DMS 273 (cell line): ENCODE results near the gene ASRGL1.
"Not testable (repeated sequence)": the region's sequence is repeated elsewhere in the genome, so short reads cannot be mapped to it uniquely, and the experiment has no call there.

Source experiments
- DNase-seq: peaks from one replicate; lab custom pipeline; 2025; ENCODE audit not compliant: unreplicated experiment; lab: John Stamatoyannopoulos, UW

The ASRGL1 gene

DNA sequence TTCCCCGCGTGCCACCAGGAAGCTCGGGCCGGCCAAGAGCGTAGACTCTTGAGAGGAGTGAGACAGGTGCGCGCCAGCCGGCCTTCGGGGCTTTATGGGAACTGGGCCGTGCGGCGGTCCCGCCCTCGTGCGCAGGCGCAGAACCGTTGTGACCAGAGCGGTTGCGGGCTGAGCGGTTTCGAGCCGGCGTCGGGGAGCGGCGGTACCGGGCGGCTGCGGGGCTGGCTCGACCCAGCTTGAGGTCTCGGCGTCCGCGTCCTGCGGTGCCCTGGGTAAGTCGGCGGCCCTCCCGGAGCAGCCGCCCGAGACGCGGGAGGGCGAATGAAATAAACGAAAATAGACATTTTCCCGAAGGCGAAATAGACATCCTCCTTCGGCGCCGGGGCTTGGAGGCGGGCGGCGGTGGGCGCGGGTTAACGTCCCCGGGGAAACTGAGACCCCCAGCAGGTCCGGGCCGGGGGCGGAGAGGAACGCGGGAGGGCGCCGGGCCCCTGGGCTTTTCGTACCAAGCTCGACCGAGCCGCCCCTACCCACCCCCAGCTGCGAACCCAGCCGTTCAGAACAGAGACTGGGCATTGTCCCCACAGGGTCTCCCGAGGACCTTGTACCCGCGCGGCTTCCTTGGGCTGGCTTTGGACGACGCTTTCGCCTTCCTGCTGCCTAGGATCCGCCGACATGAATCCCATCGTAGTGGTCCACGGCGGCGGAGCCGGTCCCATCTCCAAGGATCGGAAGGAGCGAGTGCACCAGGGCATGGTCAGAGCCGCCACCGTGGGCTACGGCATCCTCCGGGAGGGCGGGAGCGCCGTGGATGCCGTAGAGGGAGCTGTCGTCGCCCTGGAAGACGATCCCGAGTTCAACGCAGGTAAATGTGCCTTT lies at the start of gene ASRGL1:
Gene ASRGL1, plus strand, starts transcription at position 146 of the 879 bp plus-strand sequence. Its CDS starts 530 bp downstream, at position 676.
- DNase-seq: peak; percentile 87

DNA sequence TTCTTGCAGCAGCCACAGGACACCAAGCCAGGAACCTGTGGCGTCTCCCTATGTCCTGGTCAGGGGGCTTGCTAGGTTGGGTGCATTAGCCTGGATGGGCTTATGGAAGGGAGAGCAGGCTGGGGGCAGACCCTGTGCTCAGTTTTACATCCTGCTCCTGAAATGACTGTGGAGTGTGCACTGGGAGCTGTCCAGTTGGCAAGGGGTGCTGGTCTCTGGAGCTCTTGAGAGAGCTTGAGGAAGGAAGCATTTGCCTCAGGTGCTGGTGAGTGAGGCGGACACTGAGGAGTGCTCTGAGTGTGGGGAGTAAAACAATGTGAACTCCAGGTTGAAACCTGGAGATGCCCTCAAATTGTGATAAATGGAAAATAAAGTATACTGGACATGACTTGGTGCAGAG lies 41.7 kb upstream of the ASRGL1 start:
- DNase-seq: no peak

DNA sequence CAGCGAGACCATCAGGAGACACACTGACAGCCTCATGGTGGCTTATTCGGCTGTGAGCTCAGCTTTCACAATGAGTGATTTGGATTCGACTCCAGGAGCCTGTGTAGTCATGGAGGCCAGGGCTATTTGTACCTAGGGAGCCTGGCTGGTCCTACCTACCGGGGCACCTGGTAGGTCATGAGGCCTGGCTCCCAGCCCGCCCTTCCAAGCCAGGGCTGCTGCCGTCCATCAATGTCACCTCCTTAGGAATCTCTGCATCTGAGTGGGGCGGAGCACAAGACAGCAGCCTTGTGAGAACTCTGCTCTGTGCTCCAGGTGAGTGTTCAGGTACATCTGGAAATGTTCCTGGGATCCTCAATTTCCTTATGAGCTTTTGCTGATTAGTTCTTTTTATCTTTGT lies 38.3 kb upstream of the ASRGL1 start, which contains the start of gene SCGB1D4:
Gene SCGB1D4, minus strand, starts transcription at position 101 of the 400 bp plus-strand sequence. Its CDS starts 65 bp downstream, at position 36.
- DNase-seq: no peak

DNA sequence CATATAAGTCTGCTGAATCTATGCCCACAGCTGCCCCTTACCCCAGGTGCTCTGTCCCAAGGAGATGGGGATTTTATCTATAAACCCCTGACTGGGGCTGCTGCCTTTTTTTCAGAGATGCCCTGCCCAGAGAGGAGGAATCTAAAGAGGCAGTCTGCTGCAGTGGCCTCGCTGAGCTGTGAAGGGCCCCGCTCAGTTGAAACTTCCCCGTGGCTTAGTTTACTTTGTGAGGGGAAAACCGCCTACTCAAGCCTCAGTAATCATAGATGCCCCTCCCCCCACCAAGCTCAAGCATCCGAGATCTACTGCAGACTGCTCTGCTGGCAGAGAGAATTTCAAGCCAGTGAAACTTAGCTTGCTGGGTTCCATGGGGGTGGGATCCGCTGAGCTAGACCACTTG lies 31.0 kb upstream of the ASRGL1 start:
- no peak for DNase-seq

DNA sequence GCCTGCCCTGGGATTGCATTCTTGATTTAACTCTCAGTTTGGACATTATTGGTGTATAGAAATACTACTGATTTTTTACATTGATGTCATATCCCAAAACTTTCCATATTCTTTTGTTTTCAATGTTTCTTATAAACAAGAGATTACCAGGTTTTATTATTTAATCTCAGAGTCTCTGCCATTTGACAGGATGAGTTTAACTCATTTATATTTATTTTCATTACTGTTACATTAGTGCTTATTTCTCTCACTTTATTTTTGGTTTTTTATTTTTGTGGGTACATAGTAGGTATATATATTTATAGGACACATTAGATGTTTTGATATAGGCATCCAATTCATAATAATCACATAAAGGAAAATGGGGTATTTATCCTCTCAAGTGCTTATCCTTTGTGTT lies 29.3 kb upstream of the ASRGL1 start:
- no peak for DNase-seq

DNA sequence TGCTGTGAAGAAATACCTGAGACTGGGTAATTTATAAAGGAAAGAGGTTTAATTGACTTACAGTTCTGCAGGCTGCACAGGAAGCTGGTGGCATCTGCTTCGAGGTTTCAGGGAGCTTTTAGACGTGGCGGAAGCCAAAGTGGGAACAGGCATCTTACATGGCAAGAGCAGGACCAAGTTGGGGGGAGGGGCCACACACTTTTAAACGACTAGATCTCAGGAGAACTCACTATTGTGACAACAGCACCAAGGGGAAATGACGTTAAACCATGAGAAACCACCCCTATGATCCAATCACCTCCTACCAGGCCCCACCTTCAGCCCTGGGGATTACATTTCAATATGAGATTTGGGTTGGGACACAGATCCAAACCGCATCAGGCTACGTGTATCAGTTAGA lies 27.3 kb upstream of the ASRGL1 start:
- DNase-seq: no peak

DNA sequence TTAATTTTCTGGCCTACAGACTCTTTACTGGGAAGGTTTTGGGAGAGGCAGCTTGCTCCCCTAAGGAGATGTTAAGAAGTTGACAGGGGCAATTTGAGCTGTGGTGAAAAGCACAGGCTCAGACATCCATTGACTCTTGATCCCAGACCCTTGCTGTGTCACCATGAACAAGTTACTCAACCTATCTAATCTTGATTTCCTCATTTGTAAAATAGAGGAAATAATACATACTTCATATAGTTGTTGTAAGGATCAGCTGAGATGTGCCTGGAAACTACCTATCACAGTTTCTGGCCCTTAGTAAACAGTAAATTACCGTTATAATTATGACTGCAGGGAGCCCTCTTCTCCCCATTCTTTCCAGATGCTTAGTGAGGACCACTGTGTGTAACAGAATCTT lies 21.8 kb upstream of the ASRGL1 start:
- no peak for DNase-seq

DNA sequence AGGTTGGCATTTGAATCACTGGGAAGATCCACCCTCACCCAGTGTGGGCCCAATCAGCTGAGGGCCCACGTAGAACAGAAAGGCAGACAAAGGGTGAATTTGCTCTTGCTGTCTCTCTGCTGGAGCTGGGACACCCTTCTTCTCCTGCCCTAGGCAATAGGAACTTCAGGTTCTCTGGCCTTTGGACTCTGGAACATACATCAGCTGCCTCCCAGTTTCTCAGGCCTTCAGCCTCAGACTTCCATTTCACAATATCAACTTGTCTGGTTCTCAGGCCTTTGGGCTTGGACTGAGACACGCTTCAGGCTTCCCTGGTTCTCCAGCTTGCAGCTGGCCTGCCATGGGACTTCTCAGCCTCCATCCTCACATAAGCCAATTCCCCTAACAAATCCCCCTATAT lies 14.7 kb upstream of the ASRGL1 start:
- DNase-seq: no peak

DNA sequence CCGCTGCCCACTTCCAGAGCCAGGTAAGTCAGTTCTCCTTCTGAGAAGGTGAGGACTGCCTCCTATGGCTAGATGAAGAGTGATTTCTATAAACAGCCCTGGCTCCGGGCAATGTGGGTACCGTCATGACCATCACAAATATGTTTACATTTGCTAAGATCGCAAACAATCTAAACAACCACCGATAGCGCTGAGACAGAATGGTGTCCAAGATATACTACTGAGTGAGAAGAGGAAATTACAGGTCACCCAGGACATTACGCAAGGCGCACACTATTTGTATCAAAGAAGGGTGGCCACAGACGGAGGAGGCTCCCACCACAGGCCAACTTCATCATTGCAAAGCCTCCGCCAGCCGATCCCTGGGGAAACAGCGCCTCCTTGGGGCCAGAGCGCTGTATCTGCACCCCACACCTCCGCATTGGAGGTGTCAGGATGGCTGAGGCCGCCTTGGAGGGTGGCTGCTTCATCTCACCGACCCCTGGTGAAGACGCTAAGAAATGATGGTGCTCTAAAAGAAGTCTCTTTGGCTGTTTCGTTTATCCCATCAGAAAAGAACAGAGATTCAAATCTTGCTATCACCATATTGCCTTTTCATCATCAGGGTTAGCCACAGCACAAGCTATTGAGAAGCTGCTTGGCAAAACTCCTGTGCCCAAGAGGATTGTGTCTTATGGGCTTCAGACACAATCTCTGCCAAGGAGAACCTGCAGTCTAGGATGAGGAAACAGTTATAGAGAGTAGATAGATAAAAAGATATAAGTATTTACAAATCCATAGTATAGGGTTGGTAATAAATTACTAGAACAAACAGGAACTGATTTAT lies 12.3 kb upstream of the ASRGL1 start:
- peak; percentile 34 for DNase-seq

DNA sequence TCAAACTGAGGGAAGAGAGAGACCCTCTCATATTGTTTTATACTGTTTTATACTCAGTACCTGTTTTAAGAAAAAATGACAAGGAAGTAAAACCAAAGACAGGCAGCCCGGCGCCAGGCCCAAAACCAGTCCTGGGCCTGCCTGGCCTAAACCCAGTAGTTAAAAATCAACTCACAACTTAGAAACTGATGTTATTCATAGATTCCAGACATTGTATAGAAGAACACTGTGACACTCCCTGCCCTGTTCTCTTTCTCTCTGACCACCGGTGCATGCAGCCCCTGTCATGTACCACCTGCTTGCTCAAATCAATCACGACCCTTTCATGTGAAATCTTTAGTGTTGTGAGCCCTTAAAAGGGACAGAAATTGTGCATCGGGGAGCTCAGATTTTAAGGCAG lies 11.5 kb upstream of the ASRGL1 start:
- DNase-seq: not testable (repeated sequence)

DNA sequence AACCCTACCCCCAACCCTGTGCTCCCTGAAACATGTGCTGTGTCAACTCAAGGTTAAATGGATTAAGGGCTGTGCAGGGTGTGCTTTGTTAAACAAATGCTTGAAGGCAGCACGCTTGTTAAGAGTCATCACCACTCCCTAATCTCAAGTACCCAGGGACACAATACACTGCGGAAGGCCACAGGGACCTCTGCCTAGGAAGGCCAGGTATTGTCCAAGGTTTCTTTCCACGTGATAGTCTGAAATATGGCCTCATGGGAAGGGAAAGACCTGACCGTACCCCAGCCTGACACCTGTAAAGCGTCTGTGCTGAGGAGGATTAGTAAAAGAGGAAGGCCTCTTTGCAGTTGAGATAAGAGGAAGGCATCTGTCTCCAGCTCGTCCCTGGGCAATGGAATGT lies 10.5 kb upstream of the ASRGL1 start:
- not testable (repeated sequence) for DNase-seq

DNA sequence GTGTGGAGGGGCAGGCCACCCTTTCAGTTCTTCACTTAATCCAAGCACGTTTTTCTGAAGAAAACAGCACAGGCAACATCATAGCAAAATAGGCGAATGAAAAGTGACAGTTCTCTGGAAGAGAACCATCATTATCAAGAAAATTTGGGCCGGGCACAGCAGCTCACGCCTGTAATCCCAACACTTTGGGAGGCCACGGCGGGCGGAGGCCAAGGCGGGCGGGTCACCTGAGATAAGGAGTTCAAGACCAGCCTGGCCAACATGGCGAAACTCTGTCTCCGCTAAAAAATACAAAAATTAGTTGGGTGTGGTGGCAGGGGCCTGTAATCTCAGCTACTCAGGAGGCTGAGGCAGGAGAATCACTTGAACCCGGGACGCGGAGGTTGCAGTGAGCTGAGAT lies 9.7 kb upstream of the ASRGL1 start:
- DNase-seq: not testable (repeated sequence)

DNA sequence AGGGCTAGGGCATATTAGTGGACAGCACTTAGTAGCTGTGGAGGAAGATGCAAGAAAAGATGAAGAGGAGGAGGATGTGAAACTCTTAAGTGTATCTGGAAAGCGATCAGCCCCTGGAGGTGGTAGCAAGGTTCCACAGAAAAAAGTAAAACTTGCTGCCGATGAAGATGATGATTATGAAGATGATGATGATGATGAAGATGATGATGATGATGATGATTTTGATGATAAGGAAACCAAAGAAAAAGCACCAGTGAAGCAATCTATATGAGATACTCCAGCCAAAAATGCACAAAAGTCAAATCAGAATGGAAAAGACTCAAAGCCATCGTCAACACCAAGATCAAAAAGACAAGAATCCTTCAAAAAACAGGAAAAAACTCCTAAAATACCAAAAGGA lies 6.0 kb upstream of the ASRGL1 start:
- not testable (repeated sequence) for DNase-seq

DNA sequence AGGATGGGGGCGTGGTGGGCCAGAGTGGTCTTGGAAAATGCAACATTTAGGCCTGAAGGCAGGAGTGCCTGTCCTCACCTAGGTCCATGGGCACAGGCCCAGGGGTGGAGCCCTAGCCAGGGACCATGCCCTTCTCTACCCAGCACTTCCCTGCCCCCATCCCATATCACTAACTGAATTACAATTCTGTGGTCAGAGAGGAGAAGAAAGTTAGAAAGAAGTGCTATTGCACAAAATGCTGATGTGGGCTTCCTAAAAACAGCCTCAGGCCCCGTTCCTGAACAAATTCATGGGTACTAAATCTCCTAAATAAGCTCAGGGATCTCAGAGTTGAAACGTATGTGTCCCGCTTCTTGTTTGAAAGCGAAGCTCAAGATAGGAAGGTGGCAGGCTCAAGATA lies 3.5 kb upstream of the ASRGL1 start:
- DNase-seq: no peak

DNA sequence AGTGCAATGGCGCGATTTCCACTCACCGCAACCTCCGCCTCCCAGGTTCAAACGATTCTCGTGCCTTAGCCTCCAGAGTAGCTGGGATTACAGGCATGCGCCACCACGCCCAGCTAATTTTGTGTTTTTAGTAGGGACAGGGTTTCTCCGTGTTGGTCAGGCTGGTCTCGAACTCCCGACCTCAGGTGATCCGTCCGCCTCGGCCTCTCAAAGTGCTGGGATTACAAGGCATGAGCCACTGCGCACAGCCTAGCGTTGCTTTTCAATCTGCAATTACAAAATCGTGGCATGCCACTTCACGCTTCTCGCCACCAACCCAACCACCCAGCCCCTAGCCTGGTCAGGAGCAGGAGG lies 322 bp upstream of the ASRGL1 start:
- DNase-seq: not testable (repeated sequence)

DNA sequence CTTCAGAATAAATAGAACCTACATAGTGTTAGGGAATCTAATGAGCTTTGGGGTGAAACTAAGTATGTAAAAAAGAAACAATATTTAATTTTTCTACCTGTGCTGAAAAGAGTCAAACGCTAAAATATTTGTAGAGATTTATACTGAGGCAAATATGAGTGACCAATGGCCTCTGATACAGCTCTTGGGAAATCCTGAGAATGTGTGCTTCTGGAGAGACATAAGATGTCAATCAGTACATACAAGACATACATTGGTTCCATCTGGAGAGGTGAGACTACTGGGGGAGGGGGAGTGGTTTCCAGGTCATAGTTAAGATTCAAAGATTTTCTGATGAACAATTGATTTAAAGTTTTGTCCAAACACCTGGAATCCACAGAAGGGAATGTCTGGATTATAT lies 970 bp downstream of the ASRGL1 start:
- no peak for DNase-seq

DNA sequence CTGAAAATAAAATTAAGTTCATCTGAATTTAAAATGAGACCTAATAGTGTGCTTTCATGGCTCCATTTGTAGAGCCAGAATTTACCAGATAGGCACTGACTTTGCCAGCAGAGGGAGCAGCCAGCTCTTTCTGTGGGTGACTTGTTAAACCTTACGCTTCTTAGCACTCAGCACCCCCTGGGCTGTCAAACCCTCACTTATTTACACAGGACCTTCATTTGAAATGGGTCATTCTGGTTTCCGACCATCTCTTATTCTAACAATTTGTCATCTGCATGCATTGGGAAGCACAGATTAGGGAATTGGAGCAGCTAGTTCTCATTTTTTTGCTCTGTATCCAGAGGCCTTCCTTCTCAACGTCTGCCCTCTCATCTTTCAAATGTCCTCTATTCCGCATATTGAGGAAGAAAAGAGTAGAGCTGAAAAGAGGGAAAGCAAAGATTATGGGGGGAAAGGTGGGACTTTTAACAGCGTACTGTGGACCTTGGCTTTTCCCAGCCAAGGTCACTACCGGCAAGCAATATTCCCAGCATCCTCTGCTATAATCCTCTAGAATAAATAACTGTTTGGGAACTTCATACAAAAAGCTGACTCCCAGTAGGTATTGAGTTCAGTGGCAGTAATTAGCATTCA lies 3.1 kb downstream of the ASRGL1 start:
- peak; percentile 61 for DNase-seq

DNA sequence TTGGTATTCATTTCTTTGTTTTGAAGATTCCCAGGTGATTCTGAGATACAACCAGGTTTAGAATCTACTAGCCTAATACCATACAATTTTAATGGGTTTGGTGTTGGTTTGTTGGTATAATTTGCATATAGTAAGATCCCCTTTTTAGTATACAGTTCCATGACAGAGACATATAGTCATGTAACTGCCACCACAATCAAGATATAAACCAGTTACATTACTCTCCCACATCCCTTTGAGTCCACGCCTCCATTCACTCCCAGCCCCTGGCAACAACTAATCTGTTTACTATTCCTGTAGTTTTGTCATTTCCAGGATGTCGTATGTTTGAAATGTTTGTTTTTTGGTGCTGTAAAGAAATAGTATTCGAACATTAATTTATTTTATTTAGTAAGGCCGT lies 4.3 kb downstream of the ASRGL1 start:
- DNase-seq: no peak

DNA sequence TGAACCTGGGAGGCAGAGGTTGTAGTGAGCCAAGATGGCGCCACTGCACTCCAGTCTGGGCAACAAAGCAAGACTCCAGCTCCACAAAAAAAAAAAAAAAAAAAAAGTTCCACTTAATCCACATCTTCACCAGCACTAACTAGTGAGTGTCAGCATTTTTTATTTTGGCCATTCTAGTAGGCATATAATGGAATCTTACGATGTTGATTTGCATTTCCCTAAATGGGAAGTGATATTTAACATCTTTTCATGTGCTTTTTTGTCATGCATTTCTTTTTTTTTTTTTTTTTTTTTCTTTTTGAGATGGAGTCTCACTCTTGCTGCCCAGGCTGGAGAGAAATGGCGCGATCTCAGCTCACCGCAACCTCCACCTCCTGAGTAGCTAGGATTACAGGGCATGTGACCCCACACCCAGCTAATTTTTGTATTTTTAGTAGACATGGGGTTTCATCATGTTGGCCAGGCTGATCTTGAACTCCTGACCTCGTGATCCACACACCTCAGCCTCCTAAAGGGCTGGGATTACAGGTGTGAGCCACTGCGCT lies 6.5 kb downstream of the ASRGL1 start:
- DNase-seq: not testable (repeated sequence)

DNA sequence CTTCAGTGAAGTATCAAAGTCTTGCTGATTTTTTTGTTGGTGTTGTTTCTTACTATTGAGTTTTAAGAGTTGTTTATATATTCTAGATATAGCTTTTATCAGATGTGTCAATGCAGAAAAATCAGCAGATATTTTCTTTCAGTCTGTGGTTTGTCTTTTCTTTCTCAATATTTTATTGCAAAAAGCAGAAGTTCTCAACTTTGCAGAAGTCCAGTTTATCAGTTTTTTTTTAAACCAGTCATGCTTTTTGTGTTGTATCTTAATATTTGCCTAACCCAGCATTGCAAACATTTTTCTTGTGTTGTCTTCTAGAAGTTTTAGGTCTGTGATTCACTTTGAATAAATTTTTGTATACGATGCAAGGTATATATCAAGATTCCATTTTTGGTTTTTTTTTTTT lies 7.0 kb downstream of the ASRGL1 start:
- no peak for DNase-seq

DNA sequence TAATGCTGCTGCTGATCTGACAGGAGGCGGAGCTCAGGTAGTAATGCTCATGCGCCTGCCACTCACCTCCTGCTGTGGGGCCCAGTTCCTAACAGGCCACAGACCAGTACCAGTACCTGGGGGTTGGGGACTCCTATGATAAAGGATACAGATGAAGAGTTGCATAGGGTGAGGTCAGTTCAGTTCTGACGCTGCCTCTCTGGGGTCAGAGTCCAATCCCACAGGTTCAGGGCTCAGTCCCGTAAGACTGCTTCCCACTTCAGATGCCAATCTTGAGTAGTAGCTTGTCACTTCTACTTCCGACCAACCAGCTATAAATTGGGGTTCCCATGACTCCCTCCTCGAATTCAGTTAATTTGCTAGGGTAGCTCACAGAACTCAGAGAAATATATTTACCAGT lies 8.6 kb downstream of the ASRGL1 start:
- no peak for DNase-seq
